Mucosa of descending colon (tissue), 3 donors: ENCODE measurements around the gene FOXO6. TPM values are rescaled to one million over a fixed set of nuclear protein-coding genes. Genes with fewer than 3 reads are reported as not detected.

ENCODE experiments used
- ATAC-seq: fragments of 200-7000 bp; cut with Tn5 transposase; one replicate; pipeline ENCODE4 v1.9.1; 2020; ENCODE audit warnings: mild to moderate bottlenecking, moderate library complexity
- DNase-seq, 3 donors: peaks; one replicate each; pipeline ENCODE4 v3.0.0-alpha.2; 2020
- H3K36me3 ChIP-seq: fragments of 200-600 bp; one replicate; pipeline ENCODE4 v1.8.0; 2021; ENCODE audit warnings: low read depth, mild to moderate bottlenecking
- H3K4me1 ChIP-seq: fragments of 200-600 bp; one replicate; pipeline ENCODE4 v1.8.0; 2021; ENCODE audit warnings: low read depth, mild to moderate bottlenecking
- H3K4me3 ChIP-seq: fragments of 200-600 bp; one replicate; pipeline ENCODE4 v1.8.0; 2021; ENCODE audit warnings: mild to moderate bottlenecking
- H3K9me3 ChIP-seq: fragments of 200-600 bp; one replicate; pipeline ENCODE4 v1.8.0; 2021; ENCODE audit warnings: mild to moderate bottlenecking
- intact Hi-C, 2 donors: fragments of 100-400 bp; cut with DNase I in 1 of 2; cut with micrococcal nuclease in 1 of 2; formaldehyde crosslinking; loops; one replicate each; pipeline versions ENCODE4 v1.11.0 to v1.11.1; 2022; cut with DNase I, micrococcal nuclease
- total RNA-seq, 3 donors: library from RNA; stranded (reverse); fragmentation: NEBNext Ultra II Directional in 2 of 3; extraction: Animal tissue kit (Norgen Biotek cat#: 25700) in 2 of 3; gene quantifications; one replicate each; pipeline versions ENCODE4 v1.2.1 to v1.2.4, GENCODE V29; 2021 to 2023
- TF ChIP-seq, protein P1 (sequence below): fragments of 200-600 bp; IDR thresholded peaks from one replicate; pipeline ENCODE4 v1.8.0; 2022; ENCODE audit warnings: antibody characterized with exemption, mild to moderate bottlenecking
- donor health status: DM: no; HTN: no; CAD: no; lungs with moderate emphysema.
- donor health status: DM: no; HTN: no; CAD: no.
- donor health status: DM: no; HTN: yes; CAD: no.

The FOXO6 gene
- total RNA-seq, 3 donors from 2014 or later = 0.65 to 2.0 (median 0.72) TPM

DNA sequence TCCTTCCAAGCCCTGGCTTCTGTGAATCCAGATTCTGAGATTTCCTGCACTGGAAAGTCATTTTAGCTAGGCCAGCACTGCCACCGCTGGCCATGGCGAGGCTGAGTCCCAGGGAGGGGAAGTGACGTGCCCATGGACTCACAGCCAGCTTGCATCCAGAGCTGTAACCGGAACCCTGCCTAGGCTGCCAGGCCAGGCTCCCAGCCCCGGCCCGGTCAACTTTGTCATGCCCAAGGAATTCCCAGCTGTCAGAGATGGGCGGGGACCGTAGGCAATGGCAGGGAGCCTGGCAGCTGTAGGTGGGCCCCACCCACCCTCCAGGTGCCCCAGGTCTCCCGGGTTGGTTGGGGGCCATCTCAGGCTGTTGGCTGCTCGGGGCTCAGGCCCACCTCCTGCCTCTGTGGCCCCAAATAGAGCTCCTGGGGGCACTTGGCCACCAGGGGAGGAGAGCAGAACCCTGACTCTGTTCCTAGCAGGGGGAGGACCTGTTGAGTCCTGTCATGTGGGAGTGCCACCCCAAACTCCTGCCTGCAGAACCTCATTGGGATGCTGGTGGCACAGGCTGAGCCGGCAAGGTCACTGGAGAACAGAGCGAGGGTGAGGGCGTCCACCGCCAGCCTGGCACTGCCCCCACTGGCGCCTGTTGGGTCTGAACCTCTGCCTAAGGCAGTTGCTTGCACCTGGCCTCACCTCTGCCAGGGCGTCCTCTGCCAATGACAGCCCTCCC lies 57.8 kb downstream of the FOXO6 start:
- Histone ChIP-seq H3K4me3 (no peak overlapping the region), H3K36me3 (no peaks in the 10 kb centered on the region), H3K9me3 (no peaks in the 10 kb centered on the region), H3K4me1 (peaks cover 3% of the 10 kb centered on the region)
- TF ChIP-seq, protein P1, sequence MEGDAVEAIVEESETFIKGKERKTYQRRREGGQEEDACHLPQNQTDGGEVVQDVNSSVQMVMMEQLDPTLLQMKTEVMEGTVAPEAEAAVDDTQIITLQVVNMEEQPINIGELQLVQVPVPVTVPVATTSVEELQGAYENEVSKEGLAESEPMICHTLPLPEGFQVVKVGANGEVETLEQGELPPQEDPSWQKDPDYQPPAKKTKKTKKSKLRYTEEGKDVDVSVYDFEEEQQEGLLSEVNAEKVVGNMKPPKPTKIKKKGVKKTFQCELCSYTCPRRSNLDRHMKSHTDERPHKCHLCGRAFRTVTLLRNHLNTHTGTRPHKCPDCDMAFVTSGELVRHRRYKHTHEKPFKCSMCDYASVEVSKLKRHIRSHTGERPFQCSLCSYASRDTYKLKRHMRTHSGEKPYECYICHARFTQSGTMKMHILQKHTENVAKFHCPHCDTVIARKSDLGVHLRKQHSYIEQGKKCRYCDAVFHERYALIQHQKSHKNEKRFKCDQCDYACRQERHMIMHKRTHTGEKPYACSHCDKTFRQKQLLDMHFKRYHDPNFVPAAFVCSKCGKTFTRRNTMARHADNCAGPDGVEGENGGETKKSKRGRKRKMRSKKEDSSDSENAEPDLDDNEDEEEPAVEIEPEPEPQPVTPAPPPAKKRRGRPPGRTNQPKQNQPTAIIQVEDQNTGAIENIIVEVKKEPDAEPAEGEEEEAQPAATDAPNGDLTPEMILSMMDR = no peak
- ATAC-seq = peak; percentile 89
- intact Hi-C loops = loop anchor here (5.0 to 10.0 kb wide), 3 partner anchors 137 to 154 kb away; no protein-coding TSS in a partner anchor
- DNase-seq = peak; percentile 78 to 85 (median 78)

- peaks cover 3% of the 10 kb centered on the region for H3K4me1 ChIP-seq
- TF ChIP-seq, protein P1 = no peak
- H3K36me3 ChIP-seq = no peaks in the 10 kb centered on the region
- ATAC-seq (no peak), DNase-seq (no peak)
- no peaks in the 10 kb centered on the region for H3K9me3 ChIP-seq
- H3K4me3 ChIP-seq = no peak overlapping the region
- intact Hi-C loops = loop anchor here (5.0 to 10.0 kb wide), 3 partner anchors 137 to 155 kb away; no protein-coding TSS in a partner anchor
These were observed 58.5 kb downstream of the FOXO6 start for GRCh38 chr1:41419584-41420295.

GRCh38 chr1:41420351-41420750 lies 59.1 kb downstream of the FOXO6 start:
- no peaks in the 10 kb centered on the region for H3K36me3 ChIP-seq
- ATAC-seq = no peak
- no peak for DNase-seq
- peaks cover 3% of the 10 kb centered on the region for H3K4me1 ChIP-seq
- H3K4me3 ChIP-seq = no peak overlapping the region
- H3K9me3 ChIP-seq = no peaks in the 10 kb centered on the region
- intact Hi-C loops = no loop called here
- TF ChIP-seq, protein P1 = no peak

DNA sequence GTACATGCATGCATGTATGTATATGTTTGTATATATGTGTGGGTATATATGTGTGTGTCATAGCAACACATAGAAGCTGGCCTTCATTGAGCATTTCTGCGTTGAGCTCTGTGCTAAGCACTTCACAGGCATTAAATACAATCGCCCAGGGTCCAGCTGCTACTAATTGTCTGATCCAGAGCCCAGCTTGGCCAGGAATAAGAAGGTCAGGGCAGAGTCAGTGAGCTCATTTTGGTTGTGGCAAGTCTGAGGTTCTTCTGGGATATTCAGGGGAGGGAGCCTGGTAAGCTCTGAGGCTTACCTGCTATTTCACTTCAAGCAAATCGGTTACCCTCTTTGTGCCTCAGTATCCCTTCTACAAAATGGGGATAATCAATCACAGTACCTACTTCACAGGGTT lies 59.6 kb downstream of the FOXO6 start:
- DNase-seq = no peak
- no peaks in the 10 kb centered on the region for H3K9me3 ChIP-seq
- ATAC-seq = no peak
- TF ChIP-seq, protein P1 = no peak
- intact Hi-C loops = no loop called here
- H3K4me1 ChIP-seq = peaks cover 3% of the 10 kb centered on the region
- no peaks in the 10 kb centered on the region for H3K36me3 ChIP-seq
- H3K4me3 ChIP-seq = no peak overlapping the region

GRCh38 chr1:41422306-41422705 lies 61.1 kb downstream of the FOXO6 start:
- TF ChIP-seq, protein P1 = no peak
- ATAC-seq = no peak
- H3K4me1 ChIP-seq = peaks cover 3% of the 10 kb centered on the region

More at GRCh38 chr1:41422306-41422705, 61.1 kb downstream of the FOXO6 start:
- Histone ChIP-seq H3K4me3 (no peak overlapping the region), H3K9me3 (no peaks in the 10 kb centered on the region), H3K36me3 (no peaks in the 10 kb centered on the region)
- intact Hi-C loops = no loop called here
- no peak for DNase-seq
